HepG2 (cell line): Measurements from ENCODE around the gene MTMR3. TPM values are rescaled to one million over a fixed set of nuclear protein-coding genes. Genes with fewer than 3 reads are reported as not detected.
A peak's percentile ranks its signal among the peaks of the same experiment; 100 is the strongest.

Experiments used
- ARID4A ChIP-seq: sonication (generic); formaldehyde crosslinking; IDR thresholded peaks from 2 replicates; pipeline ENCODE4 v1.5.0; 2020; ENCODE audit warnings: mild to moderate bottlenecking, missing genetic modification reagents, borderline replicate concordance
- ATF7-NPFF ChIP-seq: sonication (generic); formaldehyde crosslinking; IDR thresholded peaks from 2 replicates; pipeline ENCODE4 v1.8.1; 2023; ENCODE audit warnings: mild to moderate bottlenecking, low read depth, missing genetic modification reagents, moderate library complexity
- DZIP1 ChIP-seq: sonication (generic); formaldehyde crosslinking; IDR thresholded peaks from 2 replicates; pipeline ENCODE4 v1.5.0; 2020; ENCODE audit warnings: mild to moderate bottlenecking, missing genetic modification reagents
- ETV5 ChIP-seq: IDR thresholded peaks from 2 replicates; pipeline ENCODE4 v1.6.1; 2018; ENCODE audit warnings: missing biosample characterization, missing genetic modification reagents, inconsistent platforms, borderline replicate concordance
- HNF4A ChIP-seq: sonication (generic); formaldehyde crosslinking; IDR thresholded peaks from 2 replicates; pipeline ENCODE4 v1.4.0; 2020; ENCODE audit warnings: missing genetic modification reagents
- NFKB2 ChIP-seq: sonication (generic); formaldehyde crosslinking; IDR thresholded peaks from 2 replicates; pipeline ENCODE4 v1.4.0; 2020; ENCODE audit warnings: missing genetic modification reagents, borderline replicate concordance
- POGK ChIP-seq: sonication (generic); formaldehyde crosslinking; conservative IDR thresholded peaks from 2 replicates; pipeline ENCODE4 v1.8.0; 2022; ENCODE audit warnings: mild to moderate bottlenecking, moderate library complexity, missing genetic modification reagents
- RXRB ChIP-seq: IDR thresholded peaks from 2 replicates; pipeline ENCODE4 v1.6.1; 2016; ENCODE audit warnings: borderline replicate concordance, missing genetic modification reagents, missing compliant biosample characterization
- SKIL ChIP-seq: sonication (generic); formaldehyde crosslinking; IDR thresholded peaks from 2 replicates; pipeline ENCODE4 v1.8.0; 2022; ENCODE audit warnings: missing genetic modification reagents, mild to moderate bottlenecking, moderate library complexity, borderline replicate concordance
- SP2 ChIP-seq: sonication (generic); formaldehyde crosslinking; IDR thresholded peaks from 2 replicates; pipeline ENCODE4 v1.5.1; 2020; ENCODE audit warnings: mild to moderate bottlenecking, missing genetic modification reagents
- STAG1 ChIP-seq: sonication (generic); formaldehyde crosslinking; IDR thresholded peaks from 2 replicates; pipeline ENCODE4 v1.4.0; 2020; ENCODE audit warnings: missing genetic modification reagents
- TMF1 ChIP-seq: sonication (generic); formaldehyde crosslinking; IDR thresholded peaks from 2 replicates; pipeline ENCODE4 v1.8.1; 2022; ENCODE audit warnings: low read depth, missing genetic modification reagents
- ZBTB26 ChIP-seq: IDR thresholded peaks from 2 replicates; pipeline ENCODE4 v1.6.1; 2016; ENCODE audit warnings: missing compliant biosample characterization, missing genetic modification reagents, borderline replicate concordance
- ZMAT3 ChIP-seq: sonication (generic); formaldehyde crosslinking; conservative IDR thresholded peaks from 2 replicates; pipeline ENCODE4 v1.7.0; 2021; ENCODE audit warnings: missing genetic modification reagents
- ZNF775 ChIP-seq: sonication (generic); formaldehyde crosslinking; IDR thresholded peaks from 2 replicates; pipeline ENCODE4 v1.4.0; 2020; ENCODE audit warnings: missing genetic modification reagents, mild to moderate bottlenecking, moderate library complexity, borderline replicate concordance
- polyA plus RNA-seq, 8 experiments: library from polyadenylated mRNA; depleted of rRNA in 3 of 8; stranded (reverse) in 7 of 8; unstranded in 1 of 8; fragments of >200 nt; fragmentation: Illumina TruSeq in 4 of 8; extraction: Trizol in 4 of 8; gene quantifications; 2 replicates each; pipeline versions ENCODE4 v1.2.1 to v1.2.3, GENCODE V29; 2011 to 2016; ENCODE audit warnings: low read depth in 4 of 8, missing spikeins in 1 of 8, mixed read lengths in 1 of 8; ENCODE audit not compliant: insufficient read depth in 1 of 8
- total RNA-seq, 5 experiments: library from RNA; depleted of rRNA; stranded (reverse); fragments of >200 nt; fragmentation: Illumina TruSeq; extraction: Trizol; gene quantifications; 2 replicates each; pipeline ENCODE4 v1.2.3, GENCODE V29; 2016; ENCODE audit warnings: low read depth in 1 of 5

The MTMR3 gene
- total and polyA plus RNA-seq, 2 of the 13 experiments (the other 11 are each of a cell fraction or from before 2014, with no cell fraction given) = 12.6 to 24.8 TPM

- TF ChIP-seq ARID4A (CRISPR knock-in tag) (peak; percentile 96), HNF4A (CRISPR knock-in tag) (peak; percentile 55), SP2 (CRISPR knock-in tag) (peak; percentile 71), ATF7-NPFF (CRISPR knock-in tag) (peak; percentile 77; the same call in 1 of the 2 replicates), DZIP1 (CRISPR knock-in tag) (no peak), ZNF775 (CRISPR knock-in tag) (no peak), ZBTB26 (CRISPR knock-in tag) (peak; percentile 61; the same call in 1 of the 2 replicates), SKIL (CRISPR knock-in tag) (no peak), RXRB (peak; percentile 78), NFKB2 (CRISPR knock-in tag) (peak; percentile 77; the same call in 1 of the 2 replicates), POGK (peak; percentile 78), ZMAT3 (CRISPR knock-in tag) (0 out of 2 replicates have a peak, but pooled peaks have one; percentile 29), TMF1 (peak; percentile 20; the same call in 1 of the 2 replicates), ETV5 (CRISPR knock-in tag) (peak; percentile 43; the same call in 1 of the 2 replicates), STAG1 (CRISPR knock-in tag) (0 out of 2 replicates have a peak, but pooled peaks have one; percentile 16)
Observed at GRCh38 chr22:29837741-29838598, 45.0 kb upstream of the MTMR3 start, which contains the start of gene ASCC2 (continued).
